Measurements from ENCODE around the gene LINGO4.

DNA sequence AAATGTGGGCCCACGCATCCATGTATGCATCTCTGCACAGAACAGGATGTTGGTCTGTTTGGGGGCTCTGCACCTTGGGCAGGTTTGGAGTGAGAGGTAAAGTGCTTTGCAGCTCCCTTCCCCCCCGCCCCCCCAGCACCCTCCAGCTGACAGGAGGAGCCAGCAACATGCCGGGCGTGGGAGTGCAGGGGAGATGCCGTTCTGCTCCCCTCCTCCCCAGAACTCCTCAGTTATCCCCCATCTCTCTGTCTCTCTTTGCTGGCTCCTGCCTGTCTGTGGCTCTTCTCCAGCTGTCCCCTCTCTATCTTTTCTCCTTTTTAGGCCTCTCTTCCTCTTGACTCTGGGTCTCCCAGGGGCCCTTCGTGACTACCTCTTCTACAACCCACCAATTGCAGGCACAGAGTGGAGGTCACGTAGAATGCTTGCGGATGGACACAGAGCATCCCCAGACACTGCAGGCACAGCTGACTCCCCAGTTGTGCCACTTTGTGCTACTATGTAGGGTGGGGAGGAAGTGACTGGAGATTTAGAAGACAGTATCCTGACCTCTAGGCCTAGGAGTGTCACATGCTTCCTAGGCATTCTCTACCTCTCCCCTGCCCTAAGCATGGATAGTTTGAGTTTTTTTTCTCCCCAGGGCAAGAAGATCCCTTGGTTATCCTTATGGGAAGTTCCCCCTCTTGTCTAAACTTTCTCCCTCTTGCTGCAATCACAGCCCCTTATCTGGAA lies 28.1 kb upstream of the LINGO4 start:
- TF ChIP-seq, protein P1, sequence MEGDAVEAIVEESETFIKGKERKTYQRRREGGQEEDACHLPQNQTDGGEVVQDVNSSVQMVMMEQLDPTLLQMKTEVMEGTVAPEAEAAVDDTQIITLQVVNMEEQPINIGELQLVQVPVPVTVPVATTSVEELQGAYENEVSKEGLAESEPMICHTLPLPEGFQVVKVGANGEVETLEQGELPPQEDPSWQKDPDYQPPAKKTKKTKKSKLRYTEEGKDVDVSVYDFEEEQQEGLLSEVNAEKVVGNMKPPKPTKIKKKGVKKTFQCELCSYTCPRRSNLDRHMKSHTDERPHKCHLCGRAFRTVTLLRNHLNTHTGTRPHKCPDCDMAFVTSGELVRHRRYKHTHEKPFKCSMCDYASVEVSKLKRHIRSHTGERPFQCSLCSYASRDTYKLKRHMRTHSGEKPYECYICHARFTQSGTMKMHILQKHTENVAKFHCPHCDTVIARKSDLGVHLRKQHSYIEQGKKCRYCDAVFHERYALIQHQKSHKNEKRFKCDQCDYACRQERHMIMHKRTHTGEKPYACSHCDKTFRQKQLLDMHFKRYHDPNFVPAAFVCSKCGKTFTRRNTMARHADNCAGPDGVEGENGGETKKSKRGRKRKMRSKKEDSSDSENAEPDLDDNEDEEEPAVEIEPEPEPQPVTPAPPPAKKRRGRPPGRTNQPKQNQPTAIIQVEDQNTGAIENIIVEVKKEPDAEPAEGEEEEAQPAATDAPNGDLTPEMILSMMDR (IDR thresholded peaks at IDR 0.05; ENCODE audit: poor library complexity), result no peak
- TF ChIP-seq EZH2 (IDR thresholded peaks at IDR 0.05; ENCODE audit: borderline replicate concordance), result no peak
- no peak for TF ChIP-seq EZH2phosphoT487 (IDR thresholded peaks at IDR 0.05; ENCODE audit: low read depth, severe bottlenecking, unreplicated experiment)

All from hepatocyte (in vitro differentiated cells).